DMS53 treated with DMSO at 0.1 percent for 48 hours (cell line): ENCODE measurements around the gene COX14.
"Not testable (repeated sequence)": the region's sequence is repeated elsewhere in the genome, so short reads cannot be mapped to it uniquely, and the experiment has no call there.

Source experiments
- DNase-seq: peaks from one replicate; lab custom pipeline; 2025; ENCODE audit not compliant: unreplicated experiment; lab: John Stamatoyannopoulos, UW

COX14 gene

DNA sequence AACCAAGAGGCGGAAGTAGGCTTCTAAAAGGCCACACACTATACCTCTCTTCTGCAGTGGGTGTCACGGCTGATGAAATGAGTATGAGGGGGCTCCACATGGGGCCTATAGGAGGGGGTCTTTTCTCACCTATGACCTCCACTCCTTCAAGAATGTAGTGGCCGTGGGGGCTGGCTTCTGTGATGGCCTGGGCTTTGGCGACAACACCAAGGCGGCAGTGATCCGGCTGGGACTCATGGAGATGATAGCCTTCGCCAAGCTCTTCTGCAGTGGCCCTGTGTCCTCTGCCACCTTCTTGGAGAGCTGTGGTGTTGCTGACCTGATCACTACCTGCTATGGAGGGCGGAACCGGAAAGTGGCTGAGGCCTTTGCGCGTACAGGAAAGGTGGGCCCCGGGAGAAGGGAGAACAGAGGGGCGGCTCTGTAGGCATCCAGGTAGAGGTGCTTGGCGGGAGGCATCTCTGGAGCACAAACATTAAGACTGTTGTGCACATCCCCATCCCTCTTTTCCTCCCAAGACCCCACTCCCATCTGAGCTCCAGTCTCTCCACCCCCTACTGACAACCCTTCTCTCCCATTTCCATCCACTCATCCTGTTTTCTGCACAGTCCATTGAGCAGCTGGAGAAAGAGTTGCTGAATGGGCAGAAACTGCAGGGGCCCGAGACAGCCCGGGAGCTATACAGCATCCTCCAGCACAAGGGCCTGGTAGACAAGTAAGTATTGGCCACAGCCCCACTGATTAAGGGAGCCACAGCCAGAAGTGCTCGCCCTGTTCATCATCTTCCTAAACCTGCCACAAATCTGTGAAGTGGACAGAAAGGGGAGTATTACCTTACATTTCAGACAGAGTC, 4.4 kb upstream of the COX14 start:
- no peak for DNase-seq

- DNase-seq: no peak
These were observed 2.7 kb upstream of the COX14 start for GRCh38 chr12:50109319-50109718.

DNA sequence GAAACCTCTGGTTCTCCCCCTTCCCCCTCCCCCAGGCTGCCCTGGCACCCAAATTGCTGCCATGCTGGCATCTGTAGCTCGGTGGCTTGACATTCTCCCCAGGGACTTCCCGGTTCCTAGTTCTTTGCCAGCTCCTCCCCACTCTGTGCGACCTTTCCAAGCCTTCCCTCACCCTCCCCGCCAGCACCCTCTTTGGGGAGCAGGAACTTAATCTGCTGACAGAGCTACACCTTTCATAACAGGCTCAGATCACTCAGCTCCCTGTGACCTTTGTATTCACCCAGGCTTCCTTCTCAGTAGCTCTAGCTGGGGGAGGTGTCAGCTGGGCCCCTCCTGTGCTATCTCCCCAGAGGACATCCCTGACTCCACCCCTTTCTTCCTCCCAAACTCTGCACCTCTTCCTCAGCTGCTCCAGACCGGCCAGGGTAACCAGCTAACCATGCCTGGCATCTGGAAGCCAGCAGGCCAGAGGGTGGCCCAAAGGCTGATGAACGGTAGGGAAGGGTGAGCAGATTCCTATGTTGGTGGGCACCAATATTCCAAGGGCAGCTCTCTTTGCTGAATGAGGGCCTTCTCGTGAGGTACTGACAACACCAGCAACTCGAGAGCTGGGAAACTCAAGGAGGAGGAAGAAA, 1.8 kb upstream of the COX14 start:
- DNase-seq: no peak

- peak; percentile 84 for DNase-seq
These were observed 1.2 kb upstream of the COX14 start for GRCh38 chr12:50110762-50111351.

- DNase-seq: no peak
These were observed 692 bp upstream of the COX14 start for GRCh38 chr12:50111395-50111692.

DNA sequence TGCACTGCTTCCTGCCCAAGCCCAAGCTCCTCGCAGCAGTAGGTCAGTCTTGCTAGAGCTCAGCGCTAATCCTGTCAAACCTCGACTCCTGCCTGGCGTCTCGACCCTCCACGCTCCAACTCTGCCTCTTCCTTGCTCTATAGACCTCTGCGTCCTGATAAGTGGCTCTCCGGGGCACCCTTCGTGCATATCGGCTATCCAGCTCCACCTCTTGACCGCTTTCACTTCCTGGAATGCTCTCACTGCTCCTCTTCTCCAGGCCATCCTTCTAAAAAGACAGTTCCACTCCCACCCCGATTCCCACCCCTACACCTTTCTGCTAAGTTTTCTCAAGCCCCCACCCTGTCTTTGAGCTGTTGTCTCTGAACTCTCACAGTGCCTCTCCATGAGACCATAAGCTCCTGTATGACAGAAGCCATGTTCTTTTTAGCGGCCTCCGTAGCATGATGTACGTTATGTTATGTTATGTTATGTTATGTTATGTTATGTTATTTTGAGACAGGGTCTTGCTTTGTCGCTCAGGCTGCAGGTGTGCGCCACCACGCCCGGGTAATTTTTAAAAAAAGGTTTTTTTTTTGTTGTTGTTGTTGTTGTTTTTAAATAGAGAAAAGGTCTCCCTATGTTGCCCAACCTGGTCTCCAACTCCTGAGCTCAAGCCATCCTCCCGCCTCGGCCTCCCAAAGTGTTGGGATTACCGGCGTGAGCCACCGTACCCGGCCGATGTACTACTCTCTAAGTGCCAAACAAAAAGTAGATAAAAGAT, 601 bp downstream of the COX14 start:
- DNase-seq: no peak

DNA sequence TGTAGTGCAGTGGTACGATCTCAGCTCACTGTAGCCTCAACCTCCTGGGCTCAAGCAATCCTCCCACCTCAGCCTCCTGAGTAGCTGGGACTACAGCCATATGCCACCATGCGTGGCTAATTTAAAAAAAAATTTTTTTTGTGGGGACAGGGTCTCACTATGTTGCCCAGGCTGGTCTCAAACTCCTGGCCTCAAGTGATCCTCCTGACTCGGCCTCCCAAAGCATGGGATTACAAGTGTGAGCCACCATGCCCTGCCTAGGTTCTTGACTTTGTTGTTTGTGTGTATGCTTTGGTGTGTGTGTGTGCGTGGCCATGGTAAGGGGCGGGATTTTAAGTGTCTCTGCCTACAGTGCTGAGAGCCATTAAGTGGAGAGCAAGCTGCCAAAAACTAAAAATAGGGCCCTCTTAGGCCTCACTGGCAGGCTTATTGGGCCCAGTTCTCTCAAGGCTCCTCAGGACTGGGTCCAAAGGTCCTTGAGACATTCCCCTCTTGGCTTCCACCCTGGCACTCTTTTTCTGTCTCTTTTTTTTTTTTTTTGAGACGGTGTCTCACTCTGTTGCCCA, 5.1 kb downstream of the COX14 start:
- no peak for DNase-seq

- no peak for DNase-seq
These were observed 7.4 kb downstream of the COX14 start for GRCh38 chr12:50119387-50119786.

GRCh38 chr12:50120521-50120920, 8.5 kb downstream of the COX14 start:
- DNase-seq: no peak

DNA sequence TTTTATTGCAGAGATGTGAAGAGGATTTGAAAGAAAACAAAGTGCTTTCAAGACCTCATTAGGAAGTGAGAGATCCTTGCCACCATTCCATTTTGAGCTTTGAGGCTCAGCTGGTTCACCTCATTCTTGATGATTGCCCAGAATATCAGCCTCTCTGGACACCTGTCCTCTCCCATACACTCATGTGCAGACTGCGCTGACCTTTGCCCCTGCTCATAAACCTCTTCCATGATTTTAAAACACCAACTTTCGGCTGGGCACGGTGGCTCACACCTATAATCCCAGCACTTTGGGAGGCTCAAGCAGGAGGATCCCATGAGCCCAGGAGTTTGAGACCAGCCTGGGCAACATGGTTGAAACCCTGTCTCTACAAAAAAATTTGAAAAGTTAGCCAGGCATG, 8.9 kb downstream of the COX14 start:
- DNase-seq: no peak

DNA sequence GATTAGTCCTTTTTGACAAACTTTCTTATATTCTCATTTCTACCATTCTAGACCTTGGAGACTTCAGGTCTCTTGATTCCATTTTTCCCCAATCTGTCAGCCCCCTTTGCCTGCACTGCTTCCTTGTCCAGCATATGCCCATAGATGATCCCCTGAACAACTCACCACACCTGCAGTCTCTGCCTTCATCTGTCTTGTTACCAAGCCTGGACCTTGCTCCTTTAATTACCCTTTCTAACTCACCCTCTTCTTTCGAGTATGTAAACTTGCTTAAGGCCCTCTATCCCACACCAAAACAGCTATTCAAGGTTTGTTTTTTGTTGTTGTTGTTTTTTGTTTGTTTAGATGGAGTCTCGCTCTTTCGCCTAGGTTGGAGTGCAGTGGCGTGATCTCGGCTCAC, 9.6 kb downstream of the COX14 start:
- DNase-seq: no peak

- no peak for DNase-seq
These were observed 11.2 kb downstream of the COX14 start for GRCh38 chr12:50123203-50123602.

DNA sequence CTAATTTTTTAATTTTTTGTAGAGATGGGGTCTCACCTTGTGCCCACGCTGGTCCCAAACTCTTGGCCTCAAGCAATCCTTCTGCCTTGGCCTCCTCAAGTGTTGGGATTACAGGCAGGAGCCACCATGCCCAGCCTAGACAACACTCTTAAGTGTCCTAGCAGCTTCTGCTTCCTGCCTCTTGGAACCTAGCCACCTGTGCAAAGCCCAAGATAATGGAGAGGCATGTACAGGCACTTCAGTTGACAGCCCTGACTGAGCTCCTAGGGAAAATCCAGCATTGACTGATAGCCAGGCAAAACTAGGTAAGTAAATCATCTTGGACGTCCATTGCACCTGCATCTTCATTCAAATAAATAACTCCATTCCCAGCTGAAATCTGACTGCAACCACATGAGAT, 15.5 kb downstream of the COX14 start:
- no peak for DNase-seq

GRCh38 chr12:50129290-50129689, 17.3 kb downstream of the COX14 start:
- no peak for DNase-seq

DNA sequence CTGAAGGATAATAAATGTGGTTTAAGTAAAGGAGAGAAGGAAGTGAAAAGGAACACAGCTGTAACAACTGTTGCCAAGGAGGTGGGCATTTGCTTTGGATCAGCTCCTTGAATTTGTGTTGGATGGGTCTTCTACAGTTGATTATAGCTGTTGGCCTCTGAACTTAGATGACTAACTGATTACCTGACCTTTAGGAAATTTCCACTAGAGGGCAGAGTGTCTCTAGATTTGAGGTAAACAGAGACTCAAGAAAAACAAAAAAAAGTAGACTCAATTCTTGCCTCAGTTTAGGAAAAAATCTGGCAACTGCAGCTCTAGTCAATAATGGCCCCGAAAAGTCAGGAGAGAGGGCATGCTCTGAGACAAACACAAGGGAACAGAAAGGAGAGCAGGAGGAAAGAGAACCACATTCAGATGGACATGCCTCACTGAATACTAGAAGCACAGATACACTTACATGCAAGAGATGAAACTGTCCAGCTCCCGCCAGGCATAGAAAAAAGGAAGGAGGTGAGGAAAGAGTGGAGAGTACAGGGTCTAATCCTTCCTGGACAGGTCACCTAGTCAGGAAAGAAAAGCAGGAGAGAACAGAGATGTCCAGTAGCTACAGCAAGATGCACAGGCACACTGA, 20.6 kb downstream of the COX14 start:
- peak; percentile 29 for DNase-seq

- DNase-seq: no peak
These were observed 31.0 kb downstream of the COX14 start for GRCh38 chr12:50142993-50143392.

DNA sequence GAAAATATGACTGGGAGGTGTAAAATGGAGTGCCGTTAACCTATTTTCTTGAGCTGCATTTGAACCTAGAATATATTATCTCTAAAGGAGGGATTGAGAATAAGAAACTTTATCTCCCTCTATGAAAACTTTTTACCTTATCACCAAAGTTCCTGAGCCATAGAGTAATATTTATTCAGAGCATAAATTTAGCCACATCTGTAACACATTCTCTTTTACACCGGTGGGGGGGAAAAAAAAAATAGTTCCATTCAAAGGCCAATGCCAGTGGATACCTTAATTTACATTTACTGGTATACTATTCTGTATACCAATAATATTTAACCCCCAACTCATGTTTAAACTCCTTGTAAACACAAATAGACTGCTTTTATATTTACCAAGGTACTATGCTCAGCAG, 33.4 kb downstream of the COX14 start:
- no peak for DNase-seq

GRCh38 chr12:50147281-50147680, 35.2 kb downstream of the COX14 start:
- no peak for DNase-seq

DNA sequence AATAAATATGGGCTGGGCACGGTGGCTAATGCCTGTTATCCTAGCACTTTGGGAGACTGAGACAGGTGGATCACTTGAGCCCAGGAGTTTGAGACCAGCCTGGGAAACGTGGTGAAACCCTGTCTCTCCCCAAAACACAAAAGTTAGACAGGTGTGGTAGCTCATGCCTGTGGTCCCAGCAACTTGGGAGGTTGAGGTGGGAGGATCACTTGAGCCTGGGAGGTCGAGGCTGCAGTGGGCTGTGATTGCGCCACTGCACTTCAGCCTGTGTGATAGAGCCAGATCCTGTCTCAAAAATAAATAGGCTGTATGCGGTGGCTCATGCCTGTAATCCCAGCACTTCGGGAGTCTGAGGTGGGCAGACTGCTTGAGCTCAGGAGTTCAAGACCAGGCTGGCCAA, 36.0 kb downstream of the COX14 start:
- not testable (repeated sequence) for DNase-seq

GRCh38 chr12:50149311-50149710, 37.3 kb downstream of the COX14 start:
- DNase-seq: no peak
